Breast epithelium (tissue), 4 donors: ENCODE results near the gene GPR149. TPM values are rescaled to one million over a fixed set of nuclear protein-coding genes. Genes with fewer than 3 reads are reported as not detected.
"Not testable (repeated sequence)": the region's sequence is repeated elsewhere in the genome, so short reads cannot be mapped to it uniquely, and the experiment has no call there.

Experiments
- DNase-seq, 2 donors: peaks; one replicate each; pipeline ENCODE4 v3.0.0-alpha.2; 2019; ENCODE audit warnings: low spot score in 2 of 2
- H3K27ac ChIP-seq, 2 donors: fragments of 200-600 bp; sonication (generic) in 1 of 2; one replicate each; pipeline ENCODE4 v1.5.1; 2016 to 2019; ENCODE audit warnings: mild to moderate bottlenecking in 1 of 2
- H3K27me3 ChIP-seq, 2 donors: fragments of 200-600 bp; sonication (generic) in 1 of 2; one replicate each; pipeline versions ENCODE4 v1.5.1 to v1.6.0; 2017 to 2019; ENCODE audit warnings: control low read depth in 1 of 2, mild to moderate bottlenecking in 1 of 2
- H3K36me3 ChIP-seq: fragments of 200-600 bp; one replicate; pipeline ENCODE4 v1.5.1; 2019
- H3K4me1 ChIP-seq, 2 donors: fragments of 200-600 bp; sonication (generic); one replicate each; pipeline ENCODE4 v1.5.1; 2016 to 2019; ENCODE audit warnings: control low read depth in 1 of 2
- H3K4me3 ChIP-seq, 3 donors: fragments of 200-600 bp; sonication (generic); 1 replicate in 2 of 3; 2 replicates in 1 of 3; pipeline ENCODE4 v1.5.1; 2016 to 2019; ENCODE audit warnings: mild to moderate bottlenecking in 3 of 3, moderate library complexity in 2 of 3
- H3K9me3 ChIP-seq, 2 donors: fragments of 200-600 bp; sonication (generic) in 1 of 2; one replicate each; pipeline ENCODE4 v1.5.1; 2016 to 2019; ENCODE audit warnings: control low read depth in 1 of 2
- CTCF ChIP-seq, 3 donors: fragments of 450-650 bp; IDR thresholded peaks; one replicate each; pipeline ENCODE4 v1.5.1; 2016 to 2017; ENCODE audit warnings: antibody characterized with exemption in 3 of 3, mild to moderate bottlenecking in 3 of 3, moderate library complexity in 3 of 3
- POLR2A ChIP-seq: fragments of 450-650 bp; IDR thresholded peaks from one replicate; pipeline ENCODE4 v1.6.1; 2016; ENCODE audit warnings: antibody characterized with exemption, mild to moderate bottlenecking, moderate library complexity
- POLR2AphosphoS5 ChIP-seq, 3 donors: sonication (generic); formaldehyde crosslinking; IDR thresholded peaks; one replicate each; pipeline ENCODE4 v1.6.1; 2017; ENCODE audit warnings: antibody characterized with exemption in 3 of 3
- intact Hi-C: fragments of 100-400 bp; cut with DNase I; formaldehyde crosslinking; loops from one replicate; pipeline ENCODE4 v1.15.1; 2023; ENCODE audit warnings: low total_unique reads
- total RNA-seq, 3 donors: library from RNA; depleted of rRNA; stranded (reverse); fragments of >200 nt; gene quantifications; one replicate each; pipeline ENCODE4 v1.1.0, GENCODE V29; 2016

The GPR149 gene
- total RNA-seq: not detected

GRCh38 chr3:154430014-154430413 is at the start of gene GPR149:
Gene GPR149 (minus strand): TSS chr3:154430190. CDS start chr3:154429615, 575 bp downstream.
- peak within 1 kb of the TSS; percentile 10 to 61 (median 40) for H3K4me3 ChIP-seq
- DNase-seq: no peak
- intact Hi-C loops: no loop called here
- no peaks in the 10 kb centered on the region for H3K36me3 ChIP-seq
- H3K27me3 ChIP-seq: peaks cover 0 to 16% of the 10 kb centered on the region in 2 donors
- no peaks in the 10 kb centered on the region for H3K9me3 ChIP-seq
- no peak within 1 kb of the TSS for H3K27ac ChIP-seq
- TF ChIP-seq POLR2AphosphoS5 (IDR thresholded peaks at IDR 0.05) (no peak), POLR2A (no peak), CTCF (IDR thresholded peaks at IDR 0.05) (no peak)
- H3K4me1 ChIP-seq: no peaks in the 10 kb centered on the region

GRCh38 chr3:154473769-154474168 is 43.8 kb upstream of the GPR149 start:
- peaks cover 3 to 13% of the 10 kb centered on the region in 2 donors for H3K9me3 ChIP-seq
- TF ChIP-seq CTCF (IDR thresholded peaks at IDR 0.05) (no peak), POLR2AphosphoS5 (IDR thresholded peaks at IDR 0.05) (no peak), POLR2A (no peak)
- no peaks in the 10 kb centered on the region for H3K27me3 ChIP-seq
- no peak overlapping the region for H3K27ac ChIP-seq
- no peaks in the 10 kb centered on the region for H3K36me3 ChIP-seq
- H3K4me1 ChIP-seq: no peaks in the 10 kb centered on the region
- no peak for DNase-seq
- intact Hi-C loops: no loop called here
- no peak overlapping the region for H3K4me3 ChIP-seq

GRCh38 chr3:154469585-154469984 is 39.6 kb upstream of the GPR149 start:
- no peaks in the 10 kb centered on the region for H3K4me1 ChIP-seq
- H3K9me3 ChIP-seq: peaks cover 3 to 13% of the 10 kb centered on the region in 2 donors
- intact Hi-C loops: no loop called here
- no peak for DNase-seq
- H3K27me3 ChIP-seq: no peaks in the 10 kb centered on the region
- H3K27ac ChIP-seq: no peak overlapping the region
- no peak for TF ChIP-seq POLR2A
- TF ChIP-seq POLR2AphosphoS5 (IDR thresholded peaks at IDR 0.05): no peak
- no peak for TF ChIP-seq CTCF (IDR thresholded peaks at IDR 0.05)
- H3K4me3 ChIP-seq: no peak overlapping the region
- H3K36me3 ChIP-seq: no peaks in the 10 kb centered on the region

- Histone ChIP-seq H3K4me3 (no peak overlapping the region), H3K36me3 (no peaks in the 10 kb centered on the region), H3K9me3 (no peaks in the 10 kb centered on the region), H3K27ac (peak overlapping the region in 1 of 2 donors; percentile 38), H3K4me1 (no peaks in the 10 kb centered on the region), H3K27me3 (no peaks in the 10 kb centered on the region)
- TF ChIP-seq POLR2A (no peak), POLR2AphosphoS5 (IDR thresholded peaks at IDR 0.05) (no peak), CTCF (IDR thresholded peaks at IDR 0.05) (no peak)
- DNase-seq: no peak
- intact Hi-C loops: no loop called here
Observed at GRCh38 chr3:154464440-154465190, 34.6 kb upstream of the GPR149 start.

GRCh38 chr3:154458560-154458959 is 28.6 kb upstream of the GPR149 start:
- no peak for DNase-seq
- intact Hi-C loops: loop anchor here (10.0 kb wide), 1 partner anchor 1426 kb away; no protein-coding TSS in a partner anchor
- Histone ChIP-seq H3K4me1 (no peaks in the 10 kb centered on the region), H3K9me3 (peaks cover 0 to 7% of the 10 kb centered on the region in 2 donors), H3K36me3 (no peaks in the 10 kb centered on the region), H3K27me3 (no peaks in the 10 kb centered on the region), H3K4me3 (no peak overlapping the region), H3K27ac (no peak overlapping the region)
- TF ChIP-seq CTCF (IDR thresholded peaks at IDR 0.05): no peak
- TF ChIP-seq POLR2AphosphoS5 (IDR thresholded peaks at IDR 0.05): no peak
- no peak for TF ChIP-seq POLR2A

- H3K4me1 ChIP-seq, H3K27me3 ChIP-seq, H3K36me3 ChIP-seq, H3K9me3 ChIP-seq, intact Hi-C loops, H3K4me3 ChIP-seq, DNase-seq, H3K27ac ChIP-seq: not testable (repeated sequence)
Observed at GRCh38 chr3:154439081-154439480, 9.1 kb upstream of the GPR149 start.
